Loucy (cell line): ENCODE results near the gene DAPK1.

Source experiments
- H2AFZ ChIP-seq: fragments of 200-600 bp; sonication (generic); 2 replicates; pipeline ENCODE4 v1.6.0; 2016; ENCODE audit warnings: antibody characterized with exemption, mild to moderate bottlenecking, low read length, moderate library complexity
- H3F3A ChIP-seq: fragments of 200-600 bp; 2 replicates; pipeline ENCODE4 v1.6.0; 2016; ENCODE audit warnings: antibody characterized with exemption, low read depth, mild to moderate bottlenecking
- H3K27me3 ChIP-seq: fragments of 200-600 bp; sonication (generic); 2 replicates; pipeline ENCODE4 v1.6.1; 2014; ENCODE audit warnings: low read length, mild to moderate bottlenecking; ENCODE audit not compliant: insufficient read depth, poor library complexity, severe bottlenecking
- H3K36me3 ChIP-seq: fragments of 200-600 bp; sonication (generic); 2 replicates; pipeline ENCODE4 v1.6.1; 2016; ENCODE audit warnings: low read length; ENCODE audit not compliant: insufficient read depth
- H3K4me1 ChIP-seq: fragments of 200-600 bp; sonication (generic); 2 replicates; pipeline ENCODE4 v1.5.1; 2014; ENCODE audit warnings: low read length, mild to moderate bottlenecking; ENCODE audit not compliant: insufficient read depth, poor library complexity, severe bottlenecking
- H3K4me2 ChIP-seq: fragments of 200-600 bp; sonication (generic); 2 replicates; pipeline ENCODE4 v1.6.0; 2014; ENCODE audit warnings: antibody characterized with exemption, low read length, low read depth, mild to moderate bottlenecking; ENCODE audit not compliant: poor library complexity, severe bottlenecking
- H3K4me3 ChIP-seq: fragments of 200-600 bp; sonication (generic); 2 replicates; pipeline ENCODE4 v1.5.1; 2014; ENCODE audit warnings: low read length, mild to moderate bottlenecking, mixed read lengths; ENCODE audit not compliant: poor library complexity, severe bottlenecking
- H3K79me2 ChIP-seq: fragments of 200-600 bp; sonication (generic); 2 replicates; pipeline ENCODE4 v1.6.1; 2014; ENCODE audit warnings: low read length; ENCODE audit not compliant: insufficient read depth
- H3K9ac ChIP-seq: fragments of 200-600 bp; sonication (generic); 2 replicates; pipeline ENCODE4 v1.6.0; 2014; ENCODE audit warnings: mild to moderate bottlenecking, low read depth, low read length, moderate library complexity; ENCODE audit not compliant: poor library complexity, severe bottlenecking
- H3K9me2 ChIP-seq: fragments of 200-600 bp; sonication (generic); replicated peaks from 2 replicates; pipeline ENCODE4 v1.6.1; 2016; ENCODE audit warnings: low read depth, low read length, mixed read lengths
- H3K9me3 ChIP-seq: fragments of 200-600 bp; sonication (generic); 2 replicates; pipeline ENCODE4 v1.6.1; 2014; ENCODE audit warnings: mild to moderate bottlenecking, antibody characterized with exemption, low read length, low read depth; ENCODE audit not compliant: insufficient read depth
- H4K20me1 ChIP-seq: fragments of 200-600 bp; sonication (generic); 2 replicates; pipeline ENCODE4 v1.6.0; 2014; ENCODE audit warnings: antibody characterized with exemption, low read length, mild to moderate bottlenecking; ENCODE audit not compliant: insufficient read depth, poor library complexity, severe bottlenecking
- EZH2phosphoT487 ChIP-seq: fragments of 200-600 bp; IDR thresholded peaks from 2 replicates; pipeline ENCODE4 v1.6.1; 2018; ENCODE audit warnings: antibody characterized with exemption, mild to moderate bottlenecking, moderate library complexity, borderline replicate concordance
- TF ChIP-seq, protein P1 (sequence below): fragments of 200-600 bp; sonication (generic); conservative IDR thresholded peaks from 2 replicates; pipeline ENCODE4 v1.5.1; 2014; ENCODE audit warnings: mild to moderate bottlenecking, antibody characterized with exemption, low read length

Gene DAPK1

DNA sequence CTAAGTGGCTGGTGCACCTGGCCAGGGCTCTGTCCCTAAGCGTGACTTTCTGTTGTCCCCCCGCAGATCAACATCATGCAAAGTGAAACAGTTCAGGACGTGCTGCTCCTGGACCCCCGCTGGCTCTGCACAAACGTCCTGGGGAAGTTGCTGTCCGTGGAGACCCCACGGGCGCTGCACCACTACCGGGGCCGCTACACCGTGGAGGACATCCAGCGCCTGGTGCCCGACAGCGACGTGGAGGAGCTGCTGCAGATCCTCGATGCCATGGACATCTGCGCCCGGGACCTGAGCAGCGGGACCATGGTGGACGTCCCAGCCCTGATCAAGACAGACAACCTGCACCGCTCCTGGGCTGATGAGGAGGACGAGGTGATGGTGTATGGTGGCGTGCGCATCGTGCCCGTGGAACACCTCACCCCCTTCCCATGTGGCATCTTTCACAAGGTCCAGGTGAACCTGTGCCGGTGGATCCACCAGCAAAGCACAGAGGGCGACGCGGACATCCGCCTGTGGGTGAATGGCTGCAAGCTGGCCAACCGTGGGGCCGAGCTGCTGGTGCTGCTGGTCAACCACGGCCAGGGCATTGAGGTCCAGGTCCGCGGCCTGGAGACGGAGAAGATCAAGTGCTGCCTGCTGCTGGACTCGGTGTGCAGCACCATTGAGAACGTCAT lies 208.5 kb downstream of the DAPK1 start:
- Histone ChIP-seq H3K79me2 (no peaks in the 10 kb centered on the region), H3K9ac (no peak overlapping the region), H3K27me3 (no peaks in the 10 kb centered on the region), H3K9me3 (no peaks in the 10 kb centered on the region), H3K4me1 (no peaks in the 10 kb centered on the region), H3K4me3 (no peak overlapping the region), H3K4me2 (no peak overlapping the region), H4K20me1 (no peaks in the 10 kb centered on the region), H2AFZ (no peak overlapping the region), H3K9me2 (no peaks in the 10 kb centered on the region), H3K36me3 (no peaks in the 10 kb centered on the region; the same call in 1 of the 2 replicates), H3F3A (no peaks in the 10 kb centered on the region)
- no peak for TF ChIP-seq EZH2phosphoT487
- TF ChIP-seq, protein P1, sequence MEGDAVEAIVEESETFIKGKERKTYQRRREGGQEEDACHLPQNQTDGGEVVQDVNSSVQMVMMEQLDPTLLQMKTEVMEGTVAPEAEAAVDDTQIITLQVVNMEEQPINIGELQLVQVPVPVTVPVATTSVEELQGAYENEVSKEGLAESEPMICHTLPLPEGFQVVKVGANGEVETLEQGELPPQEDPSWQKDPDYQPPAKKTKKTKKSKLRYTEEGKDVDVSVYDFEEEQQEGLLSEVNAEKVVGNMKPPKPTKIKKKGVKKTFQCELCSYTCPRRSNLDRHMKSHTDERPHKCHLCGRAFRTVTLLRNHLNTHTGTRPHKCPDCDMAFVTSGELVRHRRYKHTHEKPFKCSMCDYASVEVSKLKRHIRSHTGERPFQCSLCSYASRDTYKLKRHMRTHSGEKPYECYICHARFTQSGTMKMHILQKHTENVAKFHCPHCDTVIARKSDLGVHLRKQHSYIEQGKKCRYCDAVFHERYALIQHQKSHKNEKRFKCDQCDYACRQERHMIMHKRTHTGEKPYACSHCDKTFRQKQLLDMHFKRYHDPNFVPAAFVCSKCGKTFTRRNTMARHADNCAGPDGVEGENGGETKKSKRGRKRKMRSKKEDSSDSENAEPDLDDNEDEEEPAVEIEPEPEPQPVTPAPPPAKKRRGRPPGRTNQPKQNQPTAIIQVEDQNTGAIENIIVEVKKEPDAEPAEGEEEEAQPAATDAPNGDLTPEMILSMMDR: no peak

- H3K9ac ChIP-seq: no peak overlapping the region
- H3K27me3 ChIP-seq: no peaks in the 10 kb centered on the region
- no peak overlapping the region for H3K4me3 ChIP-seq
- H3K79me2 ChIP-seq: no peaks in the 10 kb centered on the region
- H3K36me3 ChIP-seq: no peaks in the 10 kb centered on the region; the same call in 1 of the 2 replicates
- H2AFZ ChIP-seq: no peak overlapping the region
- TF ChIP-seq EZH2phosphoT487: no peak
- TF ChIP-seq, protein P1: no peak
- no peaks in the 10 kb centered on the region for H3F3A ChIP-seq
- H4K20me1 ChIP-seq: no peaks in the 10 kb centered on the region
- no peaks in the 10 kb centered on the region for H3K4me1 ChIP-seq
- H3K4me2 ChIP-seq: no peak overlapping the region
- H3K9me2 ChIP-seq: no peaks in the 10 kb centered on the region
- H3K9me3 ChIP-seq: no peaks in the 10 kb centered on the region
Observed at GRCh38 chr9:87707805-87708506, 210.3 kb downstream of the DAPK1 start.

DNA sequence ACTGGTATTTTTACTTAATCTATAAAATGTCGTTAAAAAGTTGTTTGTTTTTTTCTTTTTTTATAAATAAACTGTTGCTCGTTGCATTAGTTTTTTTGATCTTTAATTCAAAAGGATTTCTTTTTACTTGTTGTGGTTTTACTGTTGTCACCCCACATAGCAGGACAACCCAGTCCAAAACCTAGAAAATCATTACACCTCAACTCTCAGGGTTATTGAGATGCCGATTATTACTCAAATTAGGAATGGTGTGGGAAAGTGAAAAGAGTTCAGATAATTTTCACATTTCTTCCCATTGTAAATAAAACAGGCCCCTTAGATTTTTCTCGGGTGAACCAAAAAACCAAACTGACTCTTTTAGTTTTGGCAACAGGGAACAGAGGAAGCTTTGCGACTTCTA lies 210.9 kb downstream of the DAPK1 start:
- H3K9me2 ChIP-seq: no peaks in the 10 kb centered on the region
- no peak overlapping the region for H3K4me3 ChIP-seq
- no peaks in the 10 kb centered on the region for H4K20me1 ChIP-seq
- no peaks in the 10 kb centered on the region for H3K9me3 ChIP-seq
- no peak overlapping the region for H3K4me2 ChIP-seq
- H3K9ac ChIP-seq: no peak overlapping the region
- H2AFZ ChIP-seq: no peak overlapping the region
- no peaks in the 10 kb centered on the region for H3K4me1 ChIP-seq
- no peaks in the 10 kb centered on the region; the same call in 1 of the 2 replicates for H3K36me3 ChIP-seq
- H3F3A ChIP-seq: no peaks in the 10 kb centered on the region
- no peaks in the 10 kb centered on the region for H3K27me3 ChIP-seq
- no peaks in the 10 kb centered on the region for H3K79me2 ChIP-seq
- no peak for TF ChIP-seq EZH2phosphoT487
- TF ChIP-seq, protein P1: no peak
